Breast epithelium (tissue), 4 donors: ENCODE measurements around the gene SCARB1. TPM values are rescaled to one million over a fixed set of nuclear protein-coding genes. Genes with fewer than 3 reads are reported as not detected.

Source experiments
- DNase-seq, 2 donors: peaks; one replicate each; pipeline ENCODE4 v3.0.0-alpha.2; 2019; ENCODE audit warnings: low spot score in 2 of 2
- H3K27ac ChIP-seq, 2 donors: fragments of 200-600 bp; sonication (generic) in 1 of 2; one replicate each; pipeline ENCODE4 v1.5.1; 2016 to 2019; ENCODE audit warnings: mild to moderate bottlenecking in 1 of 2
- H3K27me3 ChIP-seq, 2 donors: fragments of 200-600 bp; sonication (generic) in 1 of 2; one replicate each; pipeline versions ENCODE4 v1.5.1 to v1.6.0; 2017 to 2019; ENCODE audit warnings: control low read depth in 1 of 2, mild to moderate bottlenecking in 1 of 2
- H3K36me3 ChIP-seq: fragments of 200-600 bp; one replicate; pipeline ENCODE4 v1.5.1; 2019
- H3K4me1 ChIP-seq, 2 donors: fragments of 200-600 bp; sonication (generic); one replicate each; pipeline ENCODE4 v1.5.1; 2016 to 2019; ENCODE audit warnings: control low read depth in 1 of 2
- H3K4me3 ChIP-seq, 3 donors: fragments of 200-600 bp; sonication (generic); 1 replicate in 2 of 3; 2 replicates in 1 of 3; pipeline ENCODE4 v1.5.1; 2016 to 2019; ENCODE audit warnings: mild to moderate bottlenecking in 3 of 3, moderate library complexity in 2 of 3
- H3K9me3 ChIP-seq, 2 donors: fragments of 200-600 bp; sonication (generic) in 1 of 2; one replicate each; pipeline ENCODE4 v1.5.1; 2016 to 2019; ENCODE audit warnings: control low read depth in 1 of 2
- POLR2A ChIP-seq: fragments of 450-650 bp; IDR thresholded peaks from one replicate; pipeline ENCODE4 v1.6.1; 2016; ENCODE audit warnings: antibody characterized with exemption, mild to moderate bottlenecking, moderate library complexity
- POLR2AphosphoS5 ChIP-seq, 3 donors: sonication (generic); formaldehyde crosslinking; IDR thresholded peaks; one replicate each; pipeline ENCODE4 v1.6.1; 2017; ENCODE audit warnings: antibody characterized with exemption in 3 of 3
- intact Hi-C: fragments of 100-400 bp; cut with DNase I; formaldehyde crosslinking; loops from one replicate; pipeline ENCODE4 v1.15.1; 2023; ENCODE audit warnings: low total_unique reads
- total RNA-seq, 3 donors: library from RNA; depleted of rRNA; stranded (reverse); fragments of >200 nt; gene quantifications; one replicate each; pipeline ENCODE4 v1.1.0, GENCODE V29; 2016
- TF ChIP-seq, protein P1 (sequence below), 3 donors: fragments of 450-650 bp; IDR thresholded peaks; one replicate each; pipeline ENCODE4 v1.5.1; 2016 to 2017; ENCODE audit warnings: antibody characterized with exemption in 3 of 3, mild to moderate bottlenecking in 3 of 3, moderate library complexity in 3 of 3

SCARB1 gene
- total RNA-seq, 3 donors from 2014 or later: 18.4 to 61.3 (median 20.2) TPM

DNA sequence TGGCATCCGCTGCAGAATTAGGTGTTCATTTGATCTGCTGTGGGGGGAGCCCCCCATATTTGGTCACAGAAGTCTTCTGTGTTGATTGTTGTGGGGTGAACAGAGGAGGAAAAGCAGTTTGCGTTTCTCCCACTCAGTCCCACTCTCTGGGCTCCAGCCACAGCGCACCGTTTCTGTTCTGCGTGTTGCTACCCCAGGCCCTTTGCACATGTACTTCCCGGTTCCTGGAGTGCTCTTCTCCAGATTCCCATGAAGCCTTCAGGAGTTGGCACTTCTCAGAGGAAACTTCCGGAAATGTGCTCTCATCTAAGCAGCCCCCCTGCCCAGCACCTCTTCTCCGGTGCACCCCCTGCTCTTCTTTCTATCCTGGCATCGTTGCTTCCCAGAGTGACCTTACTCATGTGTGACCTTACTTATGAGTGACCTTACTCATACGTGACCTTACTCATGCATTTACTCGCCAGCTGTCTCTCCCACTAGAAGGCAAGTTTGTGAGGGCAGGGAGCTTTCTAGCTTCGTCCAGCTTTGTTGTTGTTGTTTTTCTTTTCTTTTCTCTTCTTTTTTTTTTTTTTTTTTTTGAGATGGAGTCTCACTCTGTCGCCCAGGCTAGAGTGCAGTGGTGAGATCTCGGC lies 93.7 kb downstream of the SCARB1 start:
- no peak overlapping the region for H3K27ac ChIP-seq
- H3K4me3 ChIP-seq: no peak overlapping the region
- DNase-seq: no peak
- no peaks in the 10 kb centered on the region for H3K9me3 ChIP-seq
- H3K27me3 ChIP-seq: no peaks in the 10 kb centered on the region
- H3K36me3 ChIP-seq: no peaks in the 10 kb centered on the region
- intact Hi-C loops: loop anchor here (5.0 to 10.0 kb wide), 2 partner anchors 405 to 733 kb away; no protein-coding TSS in a partner anchor
- TF ChIP-seq, protein P1, sequence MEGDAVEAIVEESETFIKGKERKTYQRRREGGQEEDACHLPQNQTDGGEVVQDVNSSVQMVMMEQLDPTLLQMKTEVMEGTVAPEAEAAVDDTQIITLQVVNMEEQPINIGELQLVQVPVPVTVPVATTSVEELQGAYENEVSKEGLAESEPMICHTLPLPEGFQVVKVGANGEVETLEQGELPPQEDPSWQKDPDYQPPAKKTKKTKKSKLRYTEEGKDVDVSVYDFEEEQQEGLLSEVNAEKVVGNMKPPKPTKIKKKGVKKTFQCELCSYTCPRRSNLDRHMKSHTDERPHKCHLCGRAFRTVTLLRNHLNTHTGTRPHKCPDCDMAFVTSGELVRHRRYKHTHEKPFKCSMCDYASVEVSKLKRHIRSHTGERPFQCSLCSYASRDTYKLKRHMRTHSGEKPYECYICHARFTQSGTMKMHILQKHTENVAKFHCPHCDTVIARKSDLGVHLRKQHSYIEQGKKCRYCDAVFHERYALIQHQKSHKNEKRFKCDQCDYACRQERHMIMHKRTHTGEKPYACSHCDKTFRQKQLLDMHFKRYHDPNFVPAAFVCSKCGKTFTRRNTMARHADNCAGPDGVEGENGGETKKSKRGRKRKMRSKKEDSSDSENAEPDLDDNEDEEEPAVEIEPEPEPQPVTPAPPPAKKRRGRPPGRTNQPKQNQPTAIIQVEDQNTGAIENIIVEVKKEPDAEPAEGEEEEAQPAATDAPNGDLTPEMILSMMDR (IDR thresholded peaks at IDR 0.05): no peak
- H3K4me1 ChIP-seq: peaks cover 9 to 17% of the 10 kb centered on the region in 2 donors

DNA sequence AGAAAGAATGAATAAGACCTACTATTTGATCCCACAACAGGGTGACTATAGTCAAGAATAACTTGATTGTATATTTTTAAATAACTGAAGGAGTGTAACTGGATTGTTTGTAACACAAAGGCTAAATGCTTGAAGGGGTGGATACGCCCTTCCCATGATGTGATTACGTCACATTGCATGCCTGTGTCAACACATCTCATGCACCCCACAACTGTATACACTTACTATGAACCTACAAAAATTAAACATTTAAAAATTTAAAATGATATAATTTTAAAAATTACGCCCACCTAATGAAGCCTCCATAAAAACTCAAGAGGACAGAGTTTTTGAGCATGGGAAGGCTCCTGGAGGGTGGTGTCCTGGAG lies 94.5 kb downstream of the SCARB1 start:
- TF ChIP-seq POLR2A: no peak
- TF ChIP-seq, protein P1 (IDR thresholded peaks at IDR 0.05): no peak
- TF ChIP-seq POLR2AphosphoS5 (IDR thresholded peaks at IDR 0.05): no peak
- H3K36me3 ChIP-seq: no peaks in the 10 kb centered on the region
- intact Hi-C loops: no loop called here
- no peak overlapping the region for H3K4me3 ChIP-seq
- H3K9me3 ChIP-seq: peaks cover 0 to 7% of the 10 kb centered on the region in 2 donors
- no peak overlapping the region for H3K27ac ChIP-seq
- H3K4me1 ChIP-seq: peaks cover 9 to 18% of the 10 kb centered on the region in 2 donors
- H3K27me3 ChIP-seq: no peaks in the 10 kb centered on the region
- no peak for DNase-seq

DNA sequence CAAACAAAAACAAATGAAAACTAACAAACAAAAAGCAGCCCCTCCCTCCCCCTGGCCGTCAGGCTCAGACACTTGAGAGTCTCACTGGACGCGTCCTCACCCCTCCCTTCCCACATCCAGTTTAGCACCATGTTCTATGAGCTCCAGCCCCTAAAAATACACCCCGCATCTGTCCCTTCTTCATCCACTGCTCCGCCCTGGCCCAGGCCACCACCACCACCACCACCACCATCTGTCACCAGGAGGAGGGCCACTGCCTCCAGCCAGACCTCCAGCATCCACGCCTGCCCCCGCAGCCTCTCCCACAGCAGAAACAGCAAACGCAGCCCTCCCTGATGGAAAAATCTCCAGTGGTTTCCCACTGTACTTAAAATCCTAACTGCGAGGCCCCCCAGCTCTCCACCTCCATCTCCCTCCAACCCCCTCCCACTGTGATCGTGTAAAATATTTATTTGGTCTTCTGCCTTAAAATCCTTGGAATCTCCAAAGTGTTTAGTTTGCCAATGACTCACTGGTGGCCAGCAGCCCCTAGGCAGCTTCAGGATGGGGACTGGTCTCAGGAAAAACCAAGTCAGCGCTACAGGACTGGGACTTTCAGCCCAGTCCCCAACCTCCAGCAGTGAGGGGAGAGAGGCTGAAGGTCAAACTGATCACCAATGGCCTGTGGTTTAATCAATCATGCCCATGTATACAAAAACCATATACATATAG lies 95.1 kb downstream of the SCARB1 start:
- intact Hi-C loops: no loop called here
- no peak overlapping the region for H3K27ac ChIP-seq
- TF ChIP-seq, protein P1 (IDR thresholded peaks at IDR 0.05): no peak
- TF ChIP-seq POLR2A: no peak
- no peak for TF ChIP-seq POLR2AphosphoS5 (IDR thresholded peaks at IDR 0.05)
- DNase-seq: no peak
- peaks cover 0 to 7% of the 10 kb centered on the region in 2 donors for H3K9me3 ChIP-seq
- no peak overlapping the region for H3K4me3 ChIP-seq
- H3K4me1 ChIP-seq: peaks cover 9 to 18% of the 10 kb centered on the region in 2 donors
- no peaks in the 10 kb centered on the region for H3K36me3 ChIP-seq
- no peaks in the 10 kb centered on the region for H3K27me3 ChIP-seq

DNA sequence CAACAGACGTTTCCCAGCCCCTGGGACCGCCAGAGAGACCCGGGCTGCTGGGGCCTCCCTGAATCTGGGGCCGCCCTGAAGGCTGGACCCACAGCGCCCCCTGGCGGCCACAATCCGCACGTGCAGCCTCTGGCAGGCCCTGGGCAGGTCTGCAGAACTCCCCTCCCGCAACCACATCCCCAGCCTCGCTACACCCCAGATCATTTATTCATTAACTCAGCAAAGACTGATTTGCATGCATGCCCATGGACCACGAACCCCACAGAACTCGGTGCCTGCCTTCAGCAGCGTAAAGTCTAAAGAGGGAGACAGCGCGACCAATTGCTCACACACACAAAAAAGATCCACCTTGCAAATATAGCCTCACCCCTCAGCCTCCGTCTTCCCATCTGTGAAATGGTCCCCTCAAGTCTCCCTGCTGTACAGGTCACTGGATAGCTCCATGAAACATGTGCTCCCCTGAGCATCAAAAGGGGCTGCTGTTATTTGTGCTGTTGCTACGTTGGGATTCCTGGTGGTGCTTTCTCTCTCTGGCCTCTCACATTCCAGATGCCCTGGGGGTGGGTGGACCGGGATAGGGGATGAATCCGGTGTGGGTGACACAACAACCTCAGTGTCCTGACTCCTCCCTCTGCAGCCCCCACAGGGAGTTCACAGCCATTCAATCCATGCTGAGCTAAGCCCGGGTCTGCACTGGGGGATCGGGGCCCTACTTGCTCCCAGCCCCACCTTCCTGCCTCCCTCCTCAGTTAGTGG lies 96.4 kb downstream of the SCARB1 start:
- Histone ChIP-seq H3K4me1 (peaks cover 9 to 18% of the 10 kb centered on the region in 2 donors), H3K36me3 (no peaks in the 10 kb centered on the region), H3K9me3 (peaks cover 0 to 7% of the 10 kb centered on the region in 2 donors), H3K4me3 (no peak overlapping the region), H3K27me3 (no peaks in the 10 kb centered on the region), H3K27ac (peak overlapping the region in 1 of 2 donors; percentile 89)
- TF ChIP-seq POLR2AphosphoS5 (IDR thresholded peaks at IDR 0.05) (peak; percentile 13 to 56 (median 49)), POLR2A (no peak)
- TF ChIP-seq, protein P1 (IDR thresholded peaks at IDR 0.05): peak; percentile 99
- DNase-seq: peak in 1 of 2 donors; percentile 78
- intact Hi-C loops: no loop called here

DNA sequence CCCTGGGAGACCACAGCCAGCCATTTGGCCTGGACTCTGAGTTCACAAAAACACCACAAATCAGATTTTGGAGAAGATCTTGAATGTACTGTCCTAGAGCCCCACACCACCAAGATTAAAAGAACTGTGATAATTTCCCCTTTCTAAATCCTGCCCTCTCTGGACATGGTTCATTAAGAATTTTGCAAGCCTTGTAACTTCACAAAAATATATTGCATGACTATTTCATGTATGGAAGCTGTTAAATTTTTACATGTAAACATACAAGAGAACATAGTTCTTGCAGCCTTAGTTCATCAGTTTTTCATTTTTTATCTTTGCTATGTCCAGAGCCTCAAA lies 97.0 kb downstream of the SCARB1 start:
- no peak overlapping the region for H3K4me3 ChIP-seq
- peaks cover 0 to 7% of the 10 kb centered on the region in 2 donors for H3K9me3 ChIP-seq
- intact Hi-C loops: no loop called here
- no peaks in the 10 kb centered on the region for H3K36me3 ChIP-seq
- no peaks in the 10 kb centered on the region for H3K27me3 ChIP-seq
- TF ChIP-seq, protein P1 (IDR thresholded peaks at IDR 0.05): no peak
- H3K4me1 ChIP-seq: peaks cover 9 to 18% of the 10 kb centered on the region in 2 donors
- DNase-seq: no peak
- H3K27ac ChIP-seq: peak overlapping the region; percentile 79 to 89
